ENCODE measurements around the gene COL23A1.

COL23A1 gene

DNA sequence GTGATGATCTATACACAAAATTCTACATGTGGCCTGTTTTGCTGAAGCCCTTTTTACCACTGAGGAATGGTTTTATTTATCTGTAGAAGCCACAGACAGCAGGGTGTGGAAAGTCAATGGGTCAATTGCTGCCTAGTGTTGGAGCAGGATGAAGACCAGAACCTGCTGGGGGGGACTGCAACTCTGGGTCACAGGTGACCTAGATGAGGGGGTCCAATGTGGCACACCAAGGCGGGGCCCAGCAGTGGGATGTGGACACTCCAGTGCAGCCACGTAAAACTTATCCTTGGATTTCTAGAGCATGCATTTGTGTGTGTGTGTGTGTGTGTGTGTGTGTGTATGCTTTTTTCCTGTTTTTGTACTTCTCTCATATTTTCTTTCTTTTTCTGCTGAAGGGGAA is 210.1 kb downstream of the COL23A1 start:
- Histone ChIP-seq H3K36me3 (ENCODE audit: control insufficient read depth, insufficient read depth, low read length) (no peaks in the 10 kb centered on the region), H3K56ac (ENCODE audit: low read length) (no peak overlapping the region), H4K8ac (ENCODE audit: low read depth, low read length) (no peak overlapping the region), H3K4me3 (ENCODE audit: low read length) (no peak overlapping the region), H3K79me2 (ENCODE audit: control insufficient read depth, insufficient read depth, low read length) (no peaks in the 10 kb centered on the region), H3K9ac (ENCODE audit: low read length) (no peak overlapping the region), H3K4me1 (ENCODE audit: control insufficient read depth, low read depth, low read length) (peaks cover 4% of the 10 kb centered on the region), H4K5ac (ENCODE audit: low read length) (no peak overlapping the region), H2BK5ac (ENCODE audit: low read length) (no peak overlapping the region), H3K23ac (ENCODE audit: low read length) (no peak overlapping the region), H3K79me1 (ENCODE audit: low read length) (no peaks in the 10 kb centered on the region), H3K4ac (ENCODE audit: low read depth, low read length) (no peak overlapping the region), H3K27ac (ENCODE audit: low read depth, low read length) (no peak overlapping the region), H3K4me2 (ENCODE audit: low read length) (no peak overlapping the region), H3K18ac (ENCODE audit: low read length) (no peak overlapping the region), H2BK15ac (replicated peaks; ENCODE audit: low read depth) (no peak overlapping the region), H3K27me3 (ENCODE audit: insufficient read depth, low read length, poor library complexity) (no peaks in the 10 kb centered on the region), H2AK5ac (ENCODE audit: low read length) (no peak overlapping the region), H2BK120ac (ENCODE audit: low read depth, low read length) (no peak overlapping the region)
- WGBS (ENCODE audit: extremely low coverage, insufficient coverage, low lambda C conversion rate), result no CpG with 5 or more reads among the region's 2 CpGs
- DNase-seq, result no peak

GRCh38 chr5:178378527-178379484 is 211.4 kb downstream of the COL23A1 start:
- WGBS (ENCODE audit: extremely low coverage, insufficient coverage, low lambda C conversion rate), result no CpG with 5 or more reads among the region's 14 CpGs

DNA sequence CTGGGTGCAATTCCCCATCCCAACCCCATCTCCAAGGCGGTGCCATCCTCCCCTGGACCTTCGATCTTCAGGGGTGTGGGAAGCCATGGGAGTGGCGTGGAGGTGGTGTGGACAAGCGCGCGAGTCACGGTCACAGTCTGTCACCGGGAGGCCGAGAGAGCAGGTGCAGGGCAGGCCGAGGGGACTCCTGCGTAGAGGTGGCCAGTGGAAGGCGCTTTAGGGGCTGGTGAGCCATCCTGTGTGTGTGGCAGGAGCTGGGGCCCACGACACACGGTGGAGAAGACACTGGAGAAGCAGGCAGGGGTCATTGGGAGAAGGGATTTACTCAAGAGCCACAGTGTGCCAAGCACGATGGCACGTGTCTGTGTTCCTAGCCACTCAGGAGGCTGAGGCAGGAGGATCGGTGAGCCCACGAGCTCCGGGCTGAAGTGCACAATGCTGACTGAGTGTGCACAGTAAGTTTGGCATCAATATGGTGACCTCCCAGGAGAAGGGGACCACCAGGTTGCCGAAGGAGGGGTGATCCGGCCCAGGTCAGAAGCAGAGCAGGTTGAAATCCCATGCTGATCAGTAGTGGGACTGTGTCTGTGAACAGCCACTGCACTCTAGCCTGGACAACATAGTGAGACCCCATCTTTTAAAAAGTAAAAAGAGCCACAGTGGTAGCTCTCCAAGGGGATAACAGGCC is 212.5 kb downstream of the COL23A1 start:
- H3K27ac ChIP-seq (ENCODE audit: low read depth, low read length), result no peak overlapping the region

More at GRCh38 chr5:178378527-178379484, 211.4 kb downstream of the COL23A1 start:
- Histone ChIP-seq H3K23ac (ENCODE audit: low read length) (no peak overlapping the region), H3K27me3 (ENCODE audit: insufficient read depth, low read length, poor library complexity) (no peaks in the 10 kb centered on the region), H3K9ac (ENCODE audit: low read length) (no peak overlapping the region), H3K79me1 (ENCODE audit: low read length) (no peaks in the 10 kb centered on the region), H2BK120ac (ENCODE audit: low read depth, low read length) (no peak overlapping the region), H4K8ac (ENCODE audit: low read depth, low read length) (no peak overlapping the region), H3K36me3 (ENCODE audit: control insufficient read depth, insufficient read depth, low read length) (no peaks in the 10 kb centered on the region), H3K4me2 (ENCODE audit: low read length) (no peak overlapping the region), H3K4ac (ENCODE audit: low read depth, low read length) (no peak overlapping the region), H3K79me2 (ENCODE audit: control insufficient read depth, insufficient read depth, low read length) (no peaks in the 10 kb centered on the region), H3K18ac (ENCODE audit: low read length) (no peak overlapping the region), H3K4me1 (ENCODE audit: control insufficient read depth, low read depth, low read length) (no peaks in the 10 kb centered on the region), H2AK5ac (ENCODE audit: low read length) (no peak overlapping the region), H3K56ac (ENCODE audit: low read length) (no peak overlapping the region), H3K27ac (ENCODE audit: low read depth, low read length) (no peak overlapping the region), H2BK15ac (replicated peaks; ENCODE audit: low read depth) (no peak overlapping the region), H3K4me3 (ENCODE audit: low read length) (no peak overlapping the region), H2BK5ac (ENCODE audit: low read length) (no peak overlapping the region), H4K5ac (ENCODE audit: low read length) (no peak overlapping the region)
- DNase-seq, result no peak

DNA sequence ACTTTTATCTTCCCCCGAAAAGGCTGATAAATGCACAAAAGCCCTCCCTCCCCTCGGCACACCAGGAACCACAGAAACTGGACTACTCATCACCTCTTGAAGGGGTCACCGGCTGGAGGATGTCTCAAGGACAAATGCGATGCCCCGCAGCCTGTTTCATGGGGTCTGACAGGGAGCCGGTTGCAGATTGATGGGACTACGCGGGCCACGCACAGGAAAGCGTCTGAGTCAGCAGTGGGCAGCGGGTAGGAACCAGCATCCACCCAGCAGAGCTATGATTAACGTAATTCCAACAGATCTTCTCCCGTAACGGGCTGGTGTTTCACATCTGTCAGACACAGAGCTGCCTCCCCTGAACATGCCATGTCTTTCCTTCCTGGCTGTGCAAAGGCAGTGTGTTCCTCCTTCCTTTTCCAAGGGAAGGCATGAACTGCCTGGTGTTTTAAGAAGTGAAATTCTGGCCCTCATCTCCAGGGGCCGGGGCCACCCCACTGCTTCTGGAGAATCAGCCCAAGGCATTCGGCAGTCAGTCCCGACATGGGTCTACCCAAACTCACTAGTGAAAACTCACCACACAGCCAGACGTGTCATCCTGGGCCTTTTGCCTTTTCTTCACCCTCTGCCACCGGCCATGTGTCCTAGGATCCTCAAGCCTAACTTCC is 213.1 kb downstream of the COL23A1 start:
- Histone ChIP-seq H2AK5ac (ENCODE audit: low read length) (no peak overlapping the region), H3K23ac (ENCODE audit: low read length) (no peak overlapping the region)

More for the DNA sequence above, 212.5 kb downstream of the COL23A1 start:
- Histone ChIP-seq H3K4ac (ENCODE audit: low read depth, low read length) (no peak overlapping the region), H3K79me2 (ENCODE audit: control insufficient read depth, insufficient read depth, low read length) (no peaks in the 10 kb centered on the region), H3K27me3 (ENCODE audit: insufficient read depth, low read length, poor library complexity) (no peaks in the 10 kb centered on the region), H2BK5ac (ENCODE audit: low read length) (no peak overlapping the region), H3K4me2 (ENCODE audit: low read length) (no peak overlapping the region), H3K4me1 (ENCODE audit: control insufficient read depth, low read depth, low read length) (no peaks in the 10 kb centered on the region), H3K79me1 (ENCODE audit: low read length) (no peaks in the 10 kb centered on the region), H3K9ac (ENCODE audit: low read length) (no peak overlapping the region), H3K4me3 (ENCODE audit: low read length) (no peak overlapping the region), H4K5ac (ENCODE audit: low read length) (no peak overlapping the region), H2AK5ac (ENCODE audit: low read length) (no peak overlapping the region), H3K23ac (ENCODE audit: low read length) (no peak overlapping the region), H3K18ac (ENCODE audit: low read length) (no peak overlapping the region), H3K56ac (ENCODE audit: low read length) (no peak overlapping the region), H3K36me3 (ENCODE audit: control insufficient read depth, insufficient read depth, low read length) (no peaks in the 10 kb centered on the region), H2BK120ac (ENCODE audit: low read depth, low read length) (no peak overlapping the region), H2BK15ac (replicated peaks; ENCODE audit: low read depth) (no peak overlapping the region), H4K8ac (ENCODE audit: low read depth, low read length) (no peak overlapping the region)
- no CpG with 5 or more reads among the region's 21 CpGs for WGBS (ENCODE audit: extremely low coverage, insufficient coverage, low lambda C conversion rate)
- no peak for DNase-seq

GRCh38 chr5:178375348-178375747 is 214.8 kb downstream of the COL23A1 start:
- Histone ChIP-seq H3K4me3 (ENCODE audit: low read length) (no peak overlapping the region), H2AK5ac (ENCODE audit: low read length) (no peak overlapping the region), H2BK5ac (ENCODE audit: low read length) (no peak overlapping the region), H4K5ac (ENCODE audit: low read length) (no peak overlapping the region), H3K9ac (ENCODE audit: low read length) (no peak overlapping the region), H4K8ac (ENCODE audit: low read depth, low read length) (no peak overlapping the region), H3K27ac (ENCODE audit: low read depth, low read length) (no peak overlapping the region), H3K4ac (ENCODE audit: low read depth, low read length) (no peak overlapping the region), H3K18ac (ENCODE audit: low read length) (no peak overlapping the region), H3K27me3 (ENCODE audit: insufficient read depth, low read length, poor library complexity) (no peaks in the 10 kb centered on the region), H3K4me2 (ENCODE audit: low read length) (no peak overlapping the region), H2BK15ac (replicated peaks; ENCODE audit: low read depth) (no peak overlapping the region), H3K23ac (ENCODE audit: low read length) (no peak overlapping the region), H2BK120ac (ENCODE audit: low read depth, low read length) (no peak overlapping the region), H3K36me3 (ENCODE audit: control insufficient read depth, insufficient read depth, low read length) (no peaks in the 10 kb centered on the region), H3K56ac (ENCODE audit: low read length) (no peak overlapping the region), H3K4me1 (ENCODE audit: control insufficient read depth, low read depth, low read length) (no peaks in the 10 kb centered on the region), H3K79me2 (ENCODE audit: control insufficient read depth, insufficient read depth, low read length) (no peaks in the 10 kb centered on the region), H3K79me1 (ENCODE audit: low read length) (no peaks in the 10 kb centered on the region)
- WGBS (ENCODE audit: extremely low coverage, insufficient coverage, low lambda C conversion rate), result no CpG with 5 or more reads among the region's 13 CpGs
- no peak for DNase-seq

More for the DNA sequence above, 213.1 kb downstream of the COL23A1 start:
- no peak for DNase-seq
- H3K4me2 ChIP-seq (ENCODE audit: low read length), result no peak overlapping the region
- H3K79me1 ChIP-seq (ENCODE audit: low read length), result no peaks in the 10 kb centered on the region
- no peak overlapping the region for H3K4ac ChIP-seq (ENCODE audit: low read depth, low read length)
- no peak overlapping the region for H2BK5ac ChIP-seq (ENCODE audit: low read length)
- no peaks in the 10 kb centered on the region for H3K79me2 ChIP-seq (ENCODE audit: control insufficient read depth, insufficient read depth, low read length)
- H2BK15ac ChIP-seq (replicated peaks; ENCODE audit: low read depth), result no peak overlapping the region
- no CpG with 5 or more reads among the region's 19 CpGs for WGBS (ENCODE audit: extremely low coverage, insufficient coverage, low lambda C conversion rate)
- no peak overlapping the region for H3K18ac ChIP-seq (ENCODE audit: low read length)
- no peak overlapping the region for H2BK120ac ChIP-seq (ENCODE audit: low read depth, low read length)
- H3K27ac ChIP-seq (ENCODE audit: low read depth, low read length), result no peak overlapping the region
- no peak overlapping the region for H4K5ac ChIP-seq (ENCODE audit: low read length)
- H4K8ac ChIP-seq (ENCODE audit: low read depth, low read length), result no peak overlapping the region
- no peaks in the 10 kb centered on the region for H3K27me3 ChIP-seq (ENCODE audit: insufficient read depth, low read length, poor library complexity)
- no peaks in the 10 kb centered on the region for H3K4me1 ChIP-seq (ENCODE audit: control insufficient read depth, low read depth, low read length)
- H3K9ac ChIP-seq (ENCODE audit: low read length), result no peak overlapping the region
- H3K4me3 ChIP-seq (ENCODE audit: low read length), result no peak overlapping the region
- no peak overlapping the region for H3K56ac ChIP-seq (ENCODE audit: low read length)
- no peaks in the 10 kb centered on the region for H3K36me3 ChIP-seq (ENCODE audit: control insufficient read depth, insufficient read depth, low read length)

All from mesendoderm (in vitro differentiated cells).